ENCODE measurements around the gene SLC6A6. TPM values are rescaled to one million over a fixed set of nuclear protein-coding genes. Genes with fewer than 3 reads are reported as not detected.

SLC6A6 gene
- total and polyA plus RNA-seq, 4 donors = 0.92 to 7.2 (median 2.9) TPM

- H3K9ac ChIP-seq (ENCODE audit: low read depth in 1 of 2, low read length in 2 of 2) = no peak overlapping the region
- WGBS = 80% methylated on average over 3 of the region's 3 CpGs
- no peaks in the 10 kb centered on the region for H3K9me3 ChIP-seq (ENCODE audit: control insufficient read depth in 4 of 4, low read length in 3 of 4)
- TF ChIP-seq NR2F2 (IDR thresholded peaks at IDR 0.05) (no peak), TAF1 (conservative IDR thresholded peaks at IDR 0.05) (no peak)
- no peak overlapping the region for H3K4me3 ChIP-seq (ENCODE audit: low read depth in 1 of 3, low read length in 3 of 3)
- H3K27me3 ChIP-seq (ENCODE audit: control insufficient read depth in 4 of 4, insufficient read depth in 4 of 4, low read length in 3 of 4) = peaks cover 0 to 2% (median 0%) of the 10 kb centered on the region in 4 donors
- no peaks in the 10 kb centered on the region for H3K36me3 ChIP-seq (ENCODE audit: control insufficient read depth in 4 of 4, insufficient read depth in 3 of 4, low read depth in 1 of 4, low read length in 3 of 4)
- H3K4me1 ChIP-seq (ENCODE audit: control insufficient read depth in 4 of 4, insufficient read depth in 4 of 4, low read length in 3 of 4) = no peaks in the 10 kb centered on the region
- no peak for DNase-seq (ENCODE audit: low spot score)
- no peak overlapping the region for H3K27ac ChIP-seq (ENCODE audit: low read depth in 1 of 2, low read length in 2 of 2)
These were observed 24.6 kb upstream of the SLC6A6 start for GRCh38 chr3:14377838-14378169.

GRCh38 chr3:14378415-14378814, 24.0 kb upstream of the SLC6A6 start:
- Histone ChIP-seq H3K27ac (ENCODE audit: low read depth in 1 of 2, low read length in 2 of 2) (no peak overlapping the region), H3K9ac (ENCODE audit: low read depth in 1 of 2, low read length in 2 of 2) (no peak overlapping the region), H3K9me3 (ENCODE audit: control insufficient read depth in 4 of 4, low read length in 3 of 4) (no peaks in the 10 kb centered on the region), H3K27me3 (ENCODE audit: control insufficient read depth in 4 of 4, insufficient read depth in 4 of 4, low read length in 3 of 4) (peaks cover 0 to 2% (median 0%) of the 10 kb centered on the region in 4 donors), H3K4me3 (ENCODE audit: low read depth in 1 of 3, low read length in 3 of 3) (no peak overlapping the region), H3K4me1 (ENCODE audit: control insufficient read depth in 4 of 4, insufficient read depth in 4 of 4, low read length in 3 of 4) (no peaks in the 10 kb centered on the region), H3K36me3 (ENCODE audit: control insufficient read depth in 4 of 4, insufficient read depth in 3 of 4, low read depth in 1 of 4, low read length in 3 of 4) (no peaks in the 10 kb centered on the region)
- DNase-seq (ENCODE audit: low spot score) = no peak
- 98% methylated on average over 4 of the region's 4 CpGs for WGBS
- TF ChIP-seq HNF4G (IDR thresholded peaks at IDR 0.05) = no peak
- TF ChIP-seq HNF4A (conservative IDR thresholded peaks at IDR 0.05) = no peak
- no peak for TF ChIP-seq FOXA1 (IDR thresholded peaks at IDR 0.05)
- no peak for TF ChIP-seq TAF1 (conservative IDR thresholded peaks at IDR 0.05)
- no peak for TF ChIP-seq RAD21 (IDR thresholded peaks at IDR 0.05)
- no peak for TF ChIP-seq SP1 (IDR thresholded peaks at IDR 0.05)
- no peak for TF ChIP-seq ATF3 (IDR thresholded peaks at IDR 0.05)
- no peak for TF ChIP-seq MAX (IDR thresholded peaks at IDR 0.05)
- no peak for TF ChIP-seq REST (IDR thresholded peaks at IDR 0.05)
- TF ChIP-seq FOXA2 (IDR thresholded peaks at IDR 0.05) = no peak
- TF ChIP-seq RXRA (IDR thresholded peaks at IDR 0.05) = no peak
- no peak for TF ChIP-seq ZBTB33 (IDR thresholded peaks at IDR 0.05)
- TF ChIP-seq EGR1 (IDR thresholded peaks at IDR 0.05; ENCODE audit: low read depth in 2 of 2) = no peak
- TF ChIP-seq YY1 (IDR thresholded peaks at IDR 0.05) = no peak
- no peak for TF ChIP-seq JUND (IDR thresholded peaks at IDR 0.05)
- no peak for TF ChIP-seq CTCF (IDR thresholded peaks at IDR 0.05; ENCODE audit: low read depth, low read length, missing input control)
- no peak for TF ChIP-seq GABPA (IDR thresholded peaks at IDR 0.05 in 1 of 2, conservative IDR thresholded peaks at IDR 0.05 in 1 of 2)

All from liver (tissue), 9 donors.